WTC11 (cell line): ENCODE data around the gene OSR1. TPM values are rescaled to one million over a fixed set of nuclear protein-coding genes. Genes with fewer than 3 reads are reported as not detected.
A peak's percentile ranks its signal among the peaks of the same experiment; 100 is the strongest.

ENCODE experiments used
- ATAC-seq: fragments of 200-7000 bp; cut with Tn5 transposase; 2 replicates; pipeline ENCODE4 v1.10.0; 2021; ENCODE audit warnings: mild to moderate bottlenecking, moderate library complexity
- CTCF ChIA-PET: fragments of 300-600 bp; sonication (Branson Sonifier 250); formaldehyde crosslinking; loops from one replicate; lab custom pipeline; 2021; ENCODE audit warnings: antibody characterized with exemption; lab: Charles Lee
- POLR2A ChIA-PET: fragments of 350-600 bp; sonication (Branson Sonifier 250); formaldehyde crosslinking; loops from one replicate; lab custom pipeline; 2021; ENCODE audit warnings: antibody characterized with exemption; lab: Charles Lee
- DNase-seq: peaks from one replicate; pipeline ENCODE4 v3.0.0; 2021; ENCODE audit warnings: low spot score
- H3K27ac Mint-ChIP-seq: 2 replicates; pipeline ENCODE4 v1.8.0; 2021; ENCODE audit warnings: mixed read lengths
- H3K27me3 Mint-ChIP-seq: 2 replicates; pipeline ENCODE4 v1.8.0; 2021; ENCODE audit warnings: low read depth, mild to moderate bottlenecking, moderate library complexity, mixed read lengths
- H3K36me3 Mint-ChIP-seq: 2 replicates; pipeline ENCODE4 v1.8.0; 2021; ENCODE audit warnings: mixed read lengths
- H3K4me1 Mint-ChIP-seq: 2 replicates; pipeline ENCODE4 v1.8.0; 2022; ENCODE audit warnings: mixed read lengths
- H3K4me3 Mint-ChIP-seq: 2 replicates; pipeline ENCODE4 v1.8.0; 2021; ENCODE audit warnings: mild to moderate bottlenecking, moderate library complexity, mixed read lengths
- H3K9me3 Mint-ChIP-seq: 2 replicates; pipeline ENCODE4 v1.8.0; 2021; ENCODE audit warnings: mixed read lengths
- CREM ChIP-seq: sonication (generic); formaldehyde crosslinking; IDR thresholded peaks from 2 replicates; pipeline ENCODE4 v1.8.1; 2022; ENCODE audit warnings: mild to moderate bottlenecking, missing genetic modification reagents, moderate library complexity
- EMX1 ChIP-seq: fragments of 250-450 bp; sonication (Bioruptor Pico); IDR thresholded peaks from 2 replicates; pipeline ENCODE4 v1.8.0; 2021; ENCODE audit warnings: mild to moderate bottlenecking
- FOXJ3 ChIP-seq: sonication (generic); formaldehyde crosslinking; IDR thresholded peaks from 2 replicates; pipeline ENCODE4 v1.9.0; 2021; ENCODE audit warnings: missing genetic modification reagents, mild to moderate bottlenecking, borderline replicate concordance
- FOXP1 ChIP-seq: sonication (generic); formaldehyde crosslinking; IDR thresholded peaks from 2 replicates; pipeline ENCODE4 v1.8.0; 2022; ENCODE audit warnings: missing genetic modification reagents, mild to moderate bottlenecking, moderate library complexity, borderline replicate concordance
- GTF2I ChIP-seq: fragments of 250-450 bp; sonication (Bioruptor Pico); conservative IDR thresholded peaks from 2 replicates; pipeline ENCODE4 v1.4.0; 2021; ENCODE audit warnings: mild to moderate bottlenecking
- NFE2L1 ChIP-seq: sonication (generic); formaldehyde crosslinking; IDR thresholded peaks from 2 replicates; pipeline ENCODE4 v1.8.1; 2023; ENCODE audit warnings: missing genetic modification reagents
- RELA ChIP-seq: sonication (generic); formaldehyde crosslinking; IDR thresholded peaks from 2 replicates; pipeline ENCODE4 v1.8.1; 2022; ENCODE audit warnings: missing genetic modification reagents, mild to moderate bottlenecking, borderline replicate concordance
- SMAD3 ChIP-seq: sonication (generic); formaldehyde crosslinking; IDR thresholded peaks from 2 replicates; pipeline ENCODE4 v1.8.0; 2022; ENCODE audit warnings: missing genetic modification reagents, mild to moderate bottlenecking, borderline replicate concordance
- TCF7 ChIP-seq: sonication (generic); formaldehyde crosslinking; IDR thresholded peaks from 2 replicates; pipeline ENCODE4 v1.8.0; 2022; ENCODE audit warnings: mild to moderate bottlenecking, low read depth, missing genetic modification reagents, moderate library complexity
- TP53 ChIP-seq: sonication (generic); formaldehyde crosslinking; IDR thresholded peaks from 2 replicates; pipeline ENCODE4 v1.8.1; 2023; ENCODE audit warnings: mild to moderate bottlenecking, missing genetic modification reagents
- ZNF263 ChIP-seq: sonication (generic); formaldehyde crosslinking; IDR thresholded peaks from 2 replicates; pipeline ENCODE4 v1.8.1; 2022; ENCODE audit warnings: low read depth, mild to moderate bottlenecking, moderate library complexity, missing genetic modification reagents
- ZNF317 ChIP-seq: sonication (generic); formaldehyde crosslinking; IDR thresholded peaks from 2 replicates; pipeline ENCODE4 v1.8.1; 2023; ENCODE audit warnings: low read depth, mild to moderate bottlenecking, moderate library complexity, missing genetic modification reagents, borderline replicate concordance
- ZNF423 ChIP-seq: fragments of 250-450 bp; sonication (Bioruptor Pico); IDR thresholded peaks from 2 replicates; pipeline ENCODE4 v2.1.2; 2022; ENCODE audit warnings: mild to moderate bottlenecking, moderate library complexity
- total RNA-seq: library from RNA; stranded (reverse); gene quantifications from 3 replicates; pipeline ENCODE4 v1.2.3, GENCODE V29; 2021
- TF ChIP-seq, protein P1 (sequence below): sonication (generic); formaldehyde crosslinking; IDR thresholded peaks from 2 replicates; pipeline ENCODE4 v1.8.0; 2022; ENCODE audit warnings: mild to moderate bottlenecking, missing genetic modification reagents
- TF ChIP-seq, protein P2 (sequence below): sonication (generic); formaldehyde crosslinking; IDR thresholded peaks from 2 replicates; pipeline ENCODE4 v1.8.1; 2023; ENCODE audit warnings: mild to moderate bottlenecking, moderate library complexity, missing genetic modification reagents
- TF ChIP-seq, protein P3 (sequence below): fragments of 200-600 bp; IDR thresholded peaks from 2 replicates; pipeline ENCODE4 v1.8.0; 2022; ENCODE audit warnings: antibody characterized with exemption
- TF ChIP-seq, protein P4 (sequence below): fragments of 250-450 bp; sonication (Bioruptor Pico); IDR thresholded peaks from 2 replicates; pipeline ENCODE4 v1.9.0; 2021; ENCODE audit warnings: mild to moderate bottlenecking
- TF ChIP-seq, protein P5 (sequence below): fragments of 250-450 bp; sonication (Bioruptor Pico); IDR thresholded peaks from 2 replicates; pipeline ENCODE4 v2.1.2; 2022; ENCODE audit warnings: mild to moderate bottlenecking, moderate library complexity
- TF ChIP-seq, protein P6 (sequence below): fragments of 250-450 bp; sonication (Bioruptor Pico); IDR thresholded peaks from 2 replicates; pipeline ENCODE4 v1.9.0; 2021; ENCODE audit warnings: mild to moderate bottlenecking

The OSR1 gene
- total RNA-seq, 1 experiment from 2014 or later, result 0.22 TPM

DNA sequence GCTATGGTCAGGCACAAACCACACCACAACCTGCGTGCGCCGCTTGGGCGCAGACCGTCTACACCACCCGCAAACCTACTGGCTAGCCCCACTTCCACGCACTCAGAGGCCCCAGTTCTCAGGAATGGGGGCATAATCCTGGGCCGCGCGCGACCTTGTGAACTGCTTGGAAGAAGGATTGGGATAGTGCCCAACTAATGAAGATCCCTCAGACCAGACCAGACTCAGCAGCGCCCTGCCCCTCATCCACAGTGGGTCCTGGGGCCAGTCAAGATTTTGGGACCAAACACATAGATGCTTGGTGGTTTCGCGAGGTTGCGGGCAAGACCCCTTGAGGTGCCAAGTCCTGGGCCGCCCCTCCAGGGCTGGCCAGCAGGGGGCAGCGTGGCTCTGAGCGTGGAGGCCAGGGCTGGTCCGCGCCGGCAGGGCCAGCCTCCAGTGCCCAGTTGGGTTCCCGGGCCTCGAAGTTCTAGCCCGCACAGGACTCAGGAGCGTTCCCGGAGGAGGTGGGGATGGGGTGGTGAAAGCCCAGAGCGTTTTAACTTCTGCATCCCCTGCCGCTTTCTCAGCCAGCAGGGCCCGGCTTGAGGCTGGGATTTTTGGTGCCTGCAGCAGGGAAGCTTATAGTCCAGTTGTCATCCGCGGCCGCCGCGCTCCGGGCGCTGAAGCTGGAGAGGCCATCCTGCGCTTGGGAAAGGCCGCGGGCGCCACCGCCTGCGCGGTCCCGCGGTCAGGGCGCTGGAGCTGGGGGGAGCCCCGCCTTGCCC, 8.3 kb downstream of the OSR1 start:
- peak; percentile 55 for ATAC-seq
- no peak for TF ChIP-seq RELA (CRISPR knock-in tag)
- no peak for TF ChIP-seq EMX1
- TF ChIP-seq FOXJ3 (CRISPR knock-in tag), result no peak
- TF ChIP-seq TCF7 (CRISPR knock-in tag), result no peak
- peak; percentile 11; the same call in 1 of the 2 replicates for TF ChIP-seq NFE2L1
- TF ChIP-seq, protein P1, sequence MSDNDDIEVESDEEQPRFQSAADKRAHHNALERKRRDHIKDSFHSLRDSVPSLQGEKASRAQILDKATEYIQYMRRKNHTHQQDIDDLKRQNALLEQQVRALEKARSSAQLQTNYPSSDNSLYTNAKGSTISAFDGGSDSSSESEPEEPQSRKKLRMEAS (CRISPR knock-in tag), result peak; percentile 51; the same call in 1 of the 2 replicates
- no peak for TF ChIP-seq SMAD3 (CRISPR knock-in tag)
- TF ChIP-seq, protein P2, sequence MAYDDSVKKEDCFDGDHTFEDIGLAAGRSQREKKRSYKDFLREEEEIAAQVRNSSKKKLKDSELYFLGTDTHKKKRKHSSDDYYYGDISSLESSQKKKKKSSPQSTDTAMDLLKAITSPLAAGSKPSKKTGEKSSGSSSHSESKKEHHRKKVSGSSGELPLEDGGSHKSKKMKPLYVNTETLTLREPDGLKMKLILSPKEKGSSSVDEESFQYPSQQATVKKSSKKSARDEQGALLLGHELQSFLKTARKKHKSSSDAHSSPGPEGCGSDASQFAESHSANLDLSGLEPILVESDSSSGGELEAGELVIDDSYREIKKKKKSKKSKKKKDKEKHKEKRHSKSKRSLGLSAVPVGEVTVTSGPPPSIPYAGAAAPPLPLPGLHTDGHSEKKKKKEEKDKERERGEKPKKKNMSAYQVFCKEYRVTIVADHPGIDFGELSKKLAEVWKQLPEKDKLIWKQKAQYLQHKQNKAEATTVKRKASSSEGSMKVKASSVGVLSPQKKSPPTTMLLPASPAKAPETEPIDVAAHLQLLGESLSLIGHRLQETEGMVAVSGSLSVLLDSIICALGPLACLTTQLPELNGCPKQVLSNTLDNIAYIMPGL (CRISPR knock-in tag), result peak; percentile 86
- TF ChIP-seq, protein P3, sequence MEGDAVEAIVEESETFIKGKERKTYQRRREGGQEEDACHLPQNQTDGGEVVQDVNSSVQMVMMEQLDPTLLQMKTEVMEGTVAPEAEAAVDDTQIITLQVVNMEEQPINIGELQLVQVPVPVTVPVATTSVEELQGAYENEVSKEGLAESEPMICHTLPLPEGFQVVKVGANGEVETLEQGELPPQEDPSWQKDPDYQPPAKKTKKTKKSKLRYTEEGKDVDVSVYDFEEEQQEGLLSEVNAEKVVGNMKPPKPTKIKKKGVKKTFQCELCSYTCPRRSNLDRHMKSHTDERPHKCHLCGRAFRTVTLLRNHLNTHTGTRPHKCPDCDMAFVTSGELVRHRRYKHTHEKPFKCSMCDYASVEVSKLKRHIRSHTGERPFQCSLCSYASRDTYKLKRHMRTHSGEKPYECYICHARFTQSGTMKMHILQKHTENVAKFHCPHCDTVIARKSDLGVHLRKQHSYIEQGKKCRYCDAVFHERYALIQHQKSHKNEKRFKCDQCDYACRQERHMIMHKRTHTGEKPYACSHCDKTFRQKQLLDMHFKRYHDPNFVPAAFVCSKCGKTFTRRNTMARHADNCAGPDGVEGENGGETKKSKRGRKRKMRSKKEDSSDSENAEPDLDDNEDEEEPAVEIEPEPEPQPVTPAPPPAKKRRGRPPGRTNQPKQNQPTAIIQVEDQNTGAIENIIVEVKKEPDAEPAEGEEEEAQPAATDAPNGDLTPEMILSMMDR, result peak; percentile 93
- no peak for TF ChIP-seq ZNF263 (CRISPR knock-in tag)
- TF ChIP-seq ZNF423 (CRISPR knock-in tag), result no peak
- TF ChIP-seq, protein P4, sequence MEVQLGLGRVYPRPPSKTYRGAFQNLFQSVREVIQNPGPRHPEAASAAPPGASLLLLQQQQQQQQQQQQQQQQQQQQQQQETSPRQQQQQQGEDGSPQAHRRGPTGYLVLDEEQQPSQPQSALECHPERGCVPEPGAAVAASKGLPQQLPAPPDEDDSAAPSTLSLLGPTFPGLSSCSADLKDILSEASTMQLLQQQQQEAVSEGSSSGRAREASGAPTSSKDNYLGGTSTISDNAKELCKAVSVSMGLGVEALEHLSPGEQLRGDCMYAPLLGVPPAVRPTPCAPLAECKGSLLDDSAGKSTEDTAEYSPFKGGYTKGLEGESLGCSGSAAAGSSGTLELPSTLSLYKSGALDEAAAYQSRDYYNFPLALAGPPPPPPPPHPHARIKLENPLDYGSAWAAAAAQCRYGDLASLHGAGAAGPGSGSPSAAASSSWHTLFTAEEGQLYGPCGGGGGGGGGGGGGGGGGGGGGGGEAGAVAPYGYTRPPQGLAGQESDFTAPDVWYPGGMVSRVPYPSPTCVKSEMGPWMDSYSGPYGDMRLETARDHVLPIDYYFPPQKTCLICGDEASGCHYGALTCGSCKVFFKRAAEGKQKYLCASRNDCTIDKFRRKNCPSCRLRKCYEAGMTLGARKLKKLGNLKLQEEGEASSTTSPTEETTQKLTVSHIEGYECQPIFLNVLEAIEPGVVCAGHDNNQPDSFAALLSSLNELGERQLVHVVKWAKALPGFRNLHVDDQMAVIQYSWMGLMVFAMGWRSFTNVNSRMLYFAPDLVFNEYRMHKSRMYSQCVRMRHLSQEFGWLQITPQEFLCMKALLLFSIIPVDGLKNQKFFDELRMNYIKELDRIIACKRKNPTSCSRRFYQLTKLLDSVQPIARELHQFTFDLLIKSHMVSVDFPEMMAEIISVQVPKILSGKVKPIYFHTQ (CRISPR knock-in tag), result no peak
- peak; percentile 58; the same call in 1 of the 2 replicates for TF ChIP-seq GTF2I
- 0 out of 2 replicates have a peak, but pooled peaks have one; percentile 26 for TF ChIP-seq CREM (CRISPR knock-in tag)
- TF ChIP-seq, protein P5, sequence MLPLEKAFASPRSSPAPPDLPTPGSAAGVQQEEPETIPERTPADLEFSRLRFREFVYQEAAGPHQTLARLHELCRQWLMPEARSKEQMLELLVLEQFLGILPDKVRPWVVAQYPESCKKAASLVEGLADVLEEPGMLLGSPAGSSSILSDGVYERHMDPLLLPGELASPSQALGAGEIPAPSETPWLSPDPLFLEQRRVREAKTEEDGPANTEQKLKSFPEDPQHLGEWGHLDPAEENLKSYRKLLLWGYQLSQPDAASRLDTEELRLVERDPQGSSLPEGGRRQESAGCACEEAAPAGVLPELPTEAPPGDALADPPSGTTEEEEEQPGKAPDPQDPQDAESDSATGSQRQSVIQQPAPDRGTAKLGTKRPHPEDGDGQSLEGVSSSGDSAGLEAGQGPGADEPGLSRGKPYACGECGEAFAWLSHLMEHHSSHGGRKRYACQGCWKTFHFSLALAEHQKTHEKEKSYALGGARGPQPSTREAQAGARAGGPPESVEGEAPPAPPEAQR (CRISPR knock-in tag), result no peak
- 0 out of 2 replicates have a peak, but pooled peaks have one; percentile 44 for TF ChIP-seq TP53
- TF ChIP-seq ZNF317, result 0 out of 2 replicates have a peak, but pooled peaks have one; percentile 10
- TF ChIP-seq FOXP1 (CRISPR knock-in tag), result peak; percentile 55; the same call in 1 of the 2 replicates
- TF ChIP-seq, protein P6, sequence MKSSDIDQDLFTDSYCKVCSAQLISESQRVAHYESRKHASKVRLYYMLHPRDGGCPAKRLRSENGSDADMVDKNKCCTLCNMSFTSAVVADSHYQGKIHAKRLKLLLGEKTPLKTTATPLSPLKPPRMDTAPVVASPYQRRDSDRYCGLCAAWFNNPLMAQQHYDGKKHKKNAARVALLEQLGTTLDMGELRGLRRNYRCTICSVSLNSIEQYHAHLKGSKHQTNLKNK (CRISPR knock-in tag), result no peak
- H3K27ac Mint-ChIP-seq, result no peak overlapping the region
- DNase-seq, result peak; percentile 87
- H3K4me1 Mint-ChIP-seq, result peaks cover 28% of the 10 kb centered on the region
- H3K9me3 Mint-ChIP-seq, result no peaks in the 10 kb centered on the region
- POLR2A ChIA-PET, result no interaction called here
- peaks cover 87% of the 10 kb centered on the region for H3K27me3 Mint-ChIP-seq
- H3K4me3 Mint-ChIP-seq, result peak overlapping the region; percentile 68
- CTCF ChIA-PET, result interaction anchor here (0.7 to 4.5 kb wide), 11 partner anchors 10 to 829 kb away, joined by 3 to 73 read pairs (median 5); partner anchors contain the start of gene OSR1
- H3K36me3 Mint-ChIP-seq, result 0 out of 2 replicates have a peak, but pooled peaks cover 3% of the 10 kb centered on the region
